Fibroblast of lung (primary cell): Measurements from ENCODE around the gene FSTL4.

Source experiments
- CTCF ChIP-seq, 2 donors: IDR thresholded peaks in 1 of 2; conservative IDR thresholded peaks in 1 of 2; 1 replicate in 1 of 2; 2 replicates in 1 of 2; pipeline ENCODE4 v1.5.1; 2011 to 2012; ENCODE audit warnings: low read length in 2 of 2, control low read depth in 1 of 2, inconsistent platforms in 1 of 2, low read depth in 1 of 2, mild to moderate bottlenecking in 1 of 2
- EZH2 ChIP-seq: IDR thresholded peaks from 2 replicates; pipeline ENCODE4 v1.5.1; 2012; ENCODE audit warnings: low read length, control low read depth, mild to moderate bottlenecking; ENCODE audit errors: missing control alignments

- TF ChIP-seq CTCF (conservative IDR thresholded peaks at IDR 0.05 in 1 of 2, IDR thresholded peaks at IDR 0.05 in 1 of 2; ENCODE audit: low read depth in 1 of 2, low read length in 2 of 2) (no peak), EZH2 (no peak)
Observed at GRCh38 chr5:133321286-133321832, 291.0 kb downstream of the FSTL4 start.
